HCT116 (cell line): ENCODE results near the gene MEG3.

Source experiments
- JUND ChIP-seq: IDR thresholded peaks from 2 replicates; pipeline ENCODE4 v1.6.1; 2012
- MAX ChIP-seq: IDR thresholded peaks from 2 replicates; pipeline ENCODE4 v1.6.1; 2012
- POLR2AphosphoS5 ChIP-seq: IDR thresholded peaks from 2 replicates; pipeline ENCODE4 v1.6.1; 2011; ENCODE audit warnings: mild to moderate bottlenecking, low read depth, low read length, moderate library complexity
- REST ChIP-seq: IDR thresholded peaks from 2 replicates; pipeline ENCODE4 v1.6.1; 2012; ENCODE audit warnings: low read depth
- ZNF274 ChIP-seq: fragments of 200-500 bp; sonication (Bioruptor generic); IDR thresholded peaks from 2 replicates; pipeline ENCODE4 v1.6.1; 2014; ENCODE audit warnings: mild to moderate bottlenecking, low read depth, low read length, inconsistent platforms
- TF ChIP-seq, protein P1 (sequence below), 3 experiments: fragments of 200-600 bp in 1 of 3; sonication (generic) in 1 of 3; IDR thresholded peaks in 2 of 3; conservative IDR thresholded peaks in 1 of 3; 2 replicates each; pipeline ENCODE4 v1.5.1; 2012 to 2017; ENCODE audit warnings: low read depth in 2 of 3, low read length in 2 of 3, antibody characterized with exemption in 1 of 3, borderline replicate concordance in 1 of 3, control low read depth in 1 of 3, mild to moderate bottlenecking in 1 of 3, mixed read lengths in 1 of 3, mixed run types in 1 of 3, moderate library complexity in 1 of 3; ENCODE audit not compliant: insufficient read depth in 1 of 3

DNA sequence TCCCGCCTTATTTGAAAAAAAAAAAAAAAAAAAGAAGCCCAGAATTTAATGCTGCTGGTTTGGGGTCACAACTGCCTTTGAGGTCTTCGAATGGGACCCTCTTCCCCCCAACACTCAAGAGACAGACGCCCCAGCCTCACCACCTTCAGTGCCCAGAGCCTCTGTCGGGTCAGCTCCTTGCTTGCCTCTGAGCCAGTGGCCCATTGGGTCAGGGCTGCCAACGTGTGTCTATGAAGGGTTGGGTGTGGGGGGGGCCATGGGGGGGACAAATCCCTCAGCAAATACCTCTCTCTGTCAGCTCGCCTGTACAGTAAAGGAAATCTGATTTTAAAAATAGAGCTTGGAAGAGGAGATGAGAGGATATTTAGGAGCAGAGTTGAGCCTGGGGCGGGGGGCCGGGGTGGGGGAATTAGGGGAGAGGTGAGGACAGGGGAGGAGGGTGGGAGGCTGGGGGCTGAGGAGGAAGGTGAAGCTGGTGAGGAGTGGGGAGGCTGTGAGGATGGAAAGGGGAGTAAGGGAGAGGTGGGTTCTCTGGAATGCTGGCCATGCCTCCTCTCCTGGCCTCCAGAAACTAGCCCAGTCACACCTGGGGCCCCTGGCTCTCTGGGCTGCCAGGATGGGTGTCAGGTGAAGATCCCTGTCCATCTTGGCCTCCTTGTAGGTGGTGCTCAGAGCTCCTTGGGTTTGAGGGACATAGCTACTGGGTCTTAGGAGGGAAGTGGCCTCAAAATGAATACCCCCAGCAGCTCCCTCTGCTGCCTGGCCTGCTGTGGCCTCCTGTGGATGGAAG is 64.3 kb downstream of the MEG3 start:
- TF ChIP-seq, protein P1, sequence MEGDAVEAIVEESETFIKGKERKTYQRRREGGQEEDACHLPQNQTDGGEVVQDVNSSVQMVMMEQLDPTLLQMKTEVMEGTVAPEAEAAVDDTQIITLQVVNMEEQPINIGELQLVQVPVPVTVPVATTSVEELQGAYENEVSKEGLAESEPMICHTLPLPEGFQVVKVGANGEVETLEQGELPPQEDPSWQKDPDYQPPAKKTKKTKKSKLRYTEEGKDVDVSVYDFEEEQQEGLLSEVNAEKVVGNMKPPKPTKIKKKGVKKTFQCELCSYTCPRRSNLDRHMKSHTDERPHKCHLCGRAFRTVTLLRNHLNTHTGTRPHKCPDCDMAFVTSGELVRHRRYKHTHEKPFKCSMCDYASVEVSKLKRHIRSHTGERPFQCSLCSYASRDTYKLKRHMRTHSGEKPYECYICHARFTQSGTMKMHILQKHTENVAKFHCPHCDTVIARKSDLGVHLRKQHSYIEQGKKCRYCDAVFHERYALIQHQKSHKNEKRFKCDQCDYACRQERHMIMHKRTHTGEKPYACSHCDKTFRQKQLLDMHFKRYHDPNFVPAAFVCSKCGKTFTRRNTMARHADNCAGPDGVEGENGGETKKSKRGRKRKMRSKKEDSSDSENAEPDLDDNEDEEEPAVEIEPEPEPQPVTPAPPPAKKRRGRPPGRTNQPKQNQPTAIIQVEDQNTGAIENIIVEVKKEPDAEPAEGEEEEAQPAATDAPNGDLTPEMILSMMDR (IDR thresholded peaks at IDR 0.05 in 2 of 3, conservative IDR thresholded peaks at IDR 0.05 in 1 of 3; ENCODE audit: borderline replicate concordance in 1 of 3, insufficient read depth in 1 of 3, low read depth in 2 of 3, low read length in 2 of 3), result no peak
- no peak for TF ChIP-seq ZNF274
- no peak for TF ChIP-seq REST
- TF ChIP-seq JUND, result no peak
- TF ChIP-seq POLR2AphosphoS5, result no peak
- TF ChIP-seq MAX, result no peak
